HG03196 (cell line): ENCODE results near the gene PLXND1.
"Not testable (repeated sequence)": the region's sequence is repeated elsewhere in the genome, so short reads cannot be mapped to it uniquely, and the experiment has no call there.

Experiments
- ATAC-seq: cut with Tn5 transposase; IDR thresholded peaks from one replicate; pipeline ENCODE4 v1.9.1; 2021; ENCODE audit not compliant: unreplicated experiment

The PLXND1 gene

GRCh38 chr3:129529436-129530210 lies 76.9 kb downstream of the PLXND1 start:
- no peak for ATAC-seq

- no peak for ATAC-seq
Measured at GRCh38 chr3:129528589-129529100, 77.8 kb downstream of the PLXND1 start, which contains the start of gene RHO. Gene RHO (plus strand): TSS chr3:129528639. CDS start chr3:129528734, 95 bp downstream.

GRCh38 chr3:129527262-129527661 lies 79.2 kb downstream of the PLXND1 start:
- ATAC-seq: no peak

GRCh38 chr3:129526121-129526900 lies 80.2 kb downstream of the PLXND1 start:
- peak; percentile 60 for ATAC-seq

GRCh38 chr3:129525341-129525968 lies 81.0 kb downstream of the PLXND1 start:
- ATAC-seq: no peak

- ATAC-seq: no peak
Measured at GRCh38 chr3:129524081-129524480, 82.4 kb downstream of the PLXND1 start.

GRCh38 chr3:129522953-129523352 lies 83.5 kb downstream of the PLXND1 start:
- ATAC-seq: no peak

- ATAC-seq: no peak
Measured at GRCh38 chr3:129521611-129522010, 84.9 kb downstream of the PLXND1 start.

GRCh38 chr3:129520960-129521359 lies 85.5 kb downstream of the PLXND1 start:
- ATAC-seq: no peak

- ATAC-seq: no peak
Measured at GRCh38 chr3:129519896-129520715, 86.4 kb downstream of the PLXND1 start.

GRCh38 chr3:129519449-129519848 lies 87.0 kb downstream of the PLXND1 start:
- no peak for ATAC-seq

GRCh38 chr3:129518581-129518980 lies 87.9 kb downstream of the PLXND1 start:
- no peak for ATAC-seq

- ATAC-seq: no peak
Measured at GRCh38 chr3:129518038-129518561, 88.4 kb downstream of the PLXND1 start.

GRCh38 chr3:129517516-129517915 lies 89.0 kb downstream of the PLXND1 start:
- ATAC-seq: no peak

GRCh38 chr3:129515821-129516432 lies 90.5 kb downstream of the PLXND1 start:
- ATAC-seq: not testable (repeated sequence)

GRCh38 chr3:129515108-129515820 lies 91.2 kb downstream of the PLXND1 start:
- not testable (repeated sequence) for ATAC-seq

GRCh38 chr3:129514563-129514962 lies 91.9 kb downstream of the PLXND1 start:
- no peak for ATAC-seq

- ATAC-seq: no peak
Measured at GRCh38 chr3:129514110-129514509, 92.4 kb downstream of the PLXND1 start.

- ATAC-seq: no peak
Measured at GRCh38 chr3:129513705-129514104, 92.8 kb downstream of the PLXND1 start.
